ENCODE measurements around the gene MAP7. TPM values are rescaled to one million over a fixed set of nuclear protein-coding genes. Genes with fewer than 3 reads are reported as not detected.

The MAP7 gene
- total and polyA plus RNA-seq, 2 experiments from 2014 or later: 0.76 to 0.79 TPM

DNA sequence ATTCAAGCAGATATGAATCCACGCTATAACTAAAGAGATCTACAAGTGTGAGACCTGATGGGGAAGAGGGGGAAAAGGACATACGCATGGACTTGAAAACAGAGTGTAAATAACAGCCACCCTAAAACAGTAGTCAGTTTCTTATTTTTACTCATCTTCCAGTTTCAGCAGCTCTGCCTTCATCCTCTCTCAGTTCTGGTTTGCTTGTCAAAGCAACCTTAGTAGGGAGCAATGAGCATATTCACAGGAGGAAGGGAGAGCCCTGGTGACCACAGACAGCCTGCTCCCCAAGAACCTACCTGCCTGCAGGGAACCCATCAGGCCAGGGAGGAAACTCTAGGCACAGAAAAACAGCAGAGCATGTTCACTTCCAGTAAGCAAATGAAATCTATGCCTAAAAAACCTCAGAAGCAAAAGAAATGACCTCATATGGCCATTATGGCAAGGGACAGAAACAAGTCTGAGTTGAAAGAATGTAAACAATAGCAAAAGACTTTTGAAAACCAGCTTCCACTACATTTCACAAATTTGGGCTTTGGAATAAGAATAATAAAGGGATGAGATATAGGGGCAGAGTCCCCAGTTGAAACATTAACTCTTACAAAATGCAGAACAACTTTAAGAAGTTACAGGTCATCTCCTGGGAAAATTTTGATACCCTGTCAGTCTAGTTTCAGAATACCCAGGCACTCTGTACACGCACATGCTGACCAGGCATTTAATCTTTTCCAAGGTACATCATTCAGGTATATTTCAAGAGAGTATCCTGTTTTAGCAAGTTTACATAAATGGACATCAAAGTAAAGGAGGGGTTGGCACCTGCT is 139.8 kb downstream of the MAP7 start:
- Histone ChIP-seq H3K27ac (no peak overlapping the region), H3K9me3 (ENCODE audit: low read depth) (no peaks in the 10 kb centered on the region), H3K27me3 (replicated peaks; ENCODE audit: insufficient read depth) (no peaks in the 10 kb centered on the region), H3K4me3 (no peak overlapping the region), H3F3A (ENCODE audit: insufficient read depth) (peaks cover 15% of the 10 kb centered on the region; the same call in 1 of the 2 replicates), H2AFZ (peak overlapping the region; percentile 30), H3K79me2 (ENCODE audit: insufficient read depth) (no peaks in the 10 kb centered on the region), H3K36me3 (ENCODE audit: low read depth) (no peaks in the 10 kb centered on the region), H3K9ac (no peak overlapping the region), H3K4me1 (ENCODE audit: insufficient read depth) (peaks cover 25% of the 10 kb centered on the region), H4K20me1 (ENCODE audit: insufficient read depth) (no peaks in the 10 kb centered on the region), H3K9me2 (ENCODE audit: insufficient read depth) (no peaks in the 10 kb centered on the region), H3K4me2 (ENCODE audit: unreplicated experiment) (no peak overlapping the region)
- no peak for TF ChIP-seq EZH2 (IDR thresholded peaks at IDR 0.05; ENCODE audit: insufficient read depth, poor library complexity, severe bottlenecking)
- TF ChIP-seq EZH2phosphoT487 (IDR thresholded peaks at IDR 0.05; ENCODE audit: insufficient read depth, low read depth): no peak
- DNase-seq: peak; percentile 27
- 95 to 98% methylated on average over 3 of the region's 3 CpGs for WGBS, 2 experiments (ENCODE audit: low coverage in 1 of 2, low lambda C conversion rate in 2 of 2, missing lambda C conversion rate in 2 of 2)
- in situ Hi-C loops (cut with MboI): no loop called here

DNA sequence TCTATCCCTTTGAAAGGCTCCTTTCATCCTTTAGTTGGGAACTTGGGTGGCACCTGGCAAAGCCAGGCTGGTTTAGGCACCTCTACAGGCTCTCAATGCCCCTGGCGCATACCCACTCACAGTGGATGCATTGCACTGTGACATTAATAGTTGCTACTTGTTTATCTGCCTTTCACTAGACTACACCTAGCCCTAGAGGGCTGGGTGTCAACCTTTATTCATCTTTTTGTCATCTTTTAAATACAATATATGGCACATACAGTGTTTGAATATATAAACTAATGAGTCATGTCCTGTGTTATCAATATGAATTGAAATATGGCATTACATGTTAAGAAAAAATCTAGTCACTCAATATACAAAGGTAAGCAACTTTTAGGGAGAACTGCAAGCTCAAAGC is 140.6 kb downstream of the MAP7 start:
- Histone ChIP-seq H3F3A (ENCODE audit: insufficient read depth) (peaks cover 14% of the 10 kb centered on the region), H3K4me3 (no peak overlapping the region), H3K9me3 (ENCODE audit: low read depth) (no peaks in the 10 kb centered on the region), H3K36me3 (ENCODE audit: low read depth) (no peaks in the 10 kb centered on the region), H3K4me2 (ENCODE audit: unreplicated experiment) (no peak overlapping the region), H2AFZ (no peak overlapping the region; the same call in 1 of the 2 replicates), H3K9ac (no peak overlapping the region), H3K27me3 (replicated peaks; ENCODE audit: insufficient read depth) (no peaks in the 10 kb centered on the region), H3K4me1 (ENCODE audit: insufficient read depth) (peaks cover 25% of the 10 kb centered on the region), H3K79me2 (ENCODE audit: insufficient read depth) (no peaks in the 10 kb centered on the region), H3K9me2 (ENCODE audit: insufficient read depth) (no peaks in the 10 kb centered on the region), H4K20me1 (ENCODE audit: insufficient read depth) (no peaks in the 10 kb centered on the region), H3K27ac (no peak overlapping the region)
- WGBS, 2 experiments (ENCODE audit: low coverage in 1 of 2, low lambda C conversion rate in 2 of 2, missing lambda C conversion rate in 2 of 2): 96 to 100% methylated on average over 1 of the region's 1 CpG
- in situ Hi-C loops (cut with MboI): no loop called here
- no peak for TF ChIP-seq EZH2 (IDR thresholded peaks at IDR 0.05; ENCODE audit: insufficient read depth, poor library complexity, severe bottlenecking)
- TF ChIP-seq EZH2phosphoT487 (IDR thresholded peaks at IDR 0.05; ENCODE audit: insufficient read depth, low read depth): no peak
- DNase-seq: no peak

DNA sequence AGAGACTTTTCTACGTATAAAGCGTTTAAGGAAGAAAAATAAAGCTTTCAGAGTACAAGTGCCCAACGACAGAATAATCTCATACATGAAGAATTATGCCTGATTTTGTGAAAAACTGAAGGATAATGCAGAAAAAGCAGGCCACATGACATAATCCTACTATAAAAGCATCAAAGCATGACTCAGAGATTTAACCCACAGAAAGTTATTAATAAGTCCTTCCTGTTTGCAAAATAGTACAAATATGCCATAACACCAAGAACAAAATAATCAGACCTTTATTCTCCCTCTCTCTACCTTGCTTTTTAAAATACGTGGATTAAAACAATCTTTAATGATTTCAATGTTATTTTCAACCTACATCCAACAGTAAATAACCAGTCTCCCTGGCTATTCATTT is 142.0 kb downstream of the MAP7 start:
- in situ Hi-C loops (cut with MboI): no loop called here
- TF ChIP-seq EZH2 (IDR thresholded peaks at IDR 0.05; ENCODE audit: insufficient read depth, poor library complexity, severe bottlenecking) (no peak), EZH2phosphoT487 (IDR thresholded peaks at IDR 0.05; ENCODE audit: insufficient read depth, low read depth) (no peak)
- H3K9me2 ChIP-seq (ENCODE audit: insufficient read depth): no peaks in the 10 kb centered on the region
- H3K9me3 ChIP-seq (ENCODE audit: low read depth): no peaks in the 10 kb centered on the region
- WGBS, 2 experiments (ENCODE audit: low coverage in 1 of 2, low lambda C conversion rate in 2 of 2, missing lambda C conversion rate in 2 of 2): 4 to 6% methylated on average over 4 of the region's 4 CpGs
- H3K27ac ChIP-seq: peak overlapping the region; percentile 25; the same call in 1 of the 2 replicates
- peak overlapping the region; percentile 10; the same call in 1 of the 2 replicates for H3K4me3 ChIP-seq
- H3K27me3 ChIP-seq (replicated peaks; ENCODE audit: insufficient read depth): no peaks in the 10 kb centered on the region
- peak overlapping the region; percentile 51 for H3K4me2 ChIP-seq (ENCODE audit: unreplicated experiment)
- no peaks in the 10 kb centered on the region for H4K20me1 ChIP-seq (ENCODE audit: insufficient read depth)
- H3F3A ChIP-seq (ENCODE audit: insufficient read depth): peaks cover 26% of the 10 kb centered on the region
- peak overlapping the region; percentile 27 for H2AFZ ChIP-seq
- peaks cover 37% of the 10 kb centered on the region for H3K4me1 ChIP-seq (ENCODE audit: insufficient read depth)
- DNase-seq: peak; percentile 75
- H3K9ac ChIP-seq: peak overlapping the region; percentile 29; the same call in 1 of the 2 replicates
- no peaks in the 10 kb centered on the region for H3K79me2 ChIP-seq (ENCODE audit: insufficient read depth)
- H3K36me3 ChIP-seq (ENCODE audit: low read depth): no peaks in the 10 kb centered on the region

DNA sequence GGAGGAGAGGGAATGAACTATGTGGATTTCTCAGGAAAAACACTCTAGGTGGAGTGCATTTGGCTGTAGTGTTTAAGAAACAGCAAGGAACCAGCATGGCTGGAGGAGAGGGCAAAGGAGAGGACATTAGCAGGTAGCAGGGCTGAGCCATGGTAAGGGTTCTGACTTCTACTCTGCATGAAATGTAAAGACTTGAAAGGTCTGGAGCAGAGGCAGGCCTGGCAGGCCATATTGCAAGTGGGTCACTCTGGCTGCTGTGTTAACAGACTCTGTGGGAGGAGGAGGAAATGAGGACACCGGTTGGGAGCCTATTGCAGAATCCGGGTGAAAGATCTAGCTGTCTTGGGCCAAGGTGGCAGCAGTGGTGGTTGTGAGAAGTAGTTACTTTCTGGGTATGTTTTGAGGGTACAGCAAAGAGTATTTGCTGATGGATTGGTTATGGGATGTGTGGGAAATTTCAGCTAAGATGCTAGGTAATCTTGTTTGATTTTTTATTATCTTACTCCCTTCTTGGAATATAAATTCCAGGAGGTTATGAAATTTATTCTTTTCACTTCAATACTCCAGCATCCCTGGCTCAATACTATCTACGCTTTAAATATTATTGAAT is 144.7 kb downstream of the MAP7 start:
- no peak overlapping the region for H3K9ac ChIP-seq
- TF ChIP-seq EZH2phosphoT487 (IDR thresholded peaks at IDR 0.05; ENCODE audit: insufficient read depth, low read depth): no peak
- TF ChIP-seq EZH2 (IDR thresholded peaks at IDR 0.05; ENCODE audit: insufficient read depth, poor library complexity, severe bottlenecking): no peak
- no peaks in the 10 kb centered on the region for H3K9me2 ChIP-seq (ENCODE audit: insufficient read depth)
- peak; percentile 26 for DNase-seq
- H3K4me2 ChIP-seq (ENCODE audit: unreplicated experiment): no peak overlapping the region
- no peaks in the 10 kb centered on the region for H3K36me3 ChIP-seq (ENCODE audit: low read depth)
- no peaks in the 10 kb centered on the region for H3K79me2 ChIP-seq (ENCODE audit: insufficient read depth)
- H3K9me3 ChIP-seq (ENCODE audit: low read depth): no peaks in the 10 kb centered on the region
- no peak overlapping the region for H3K4me3 ChIP-seq
- peaks cover 41% of the 10 kb centered on the region for H3F3A ChIP-seq (ENCODE audit: insufficient read depth)
- in situ Hi-C loops (cut with MboI): no loop called here
- 93 to 94% methylated on average over 3 of the region's 3 CpGs for WGBS, 2 experiments (ENCODE audit: low coverage in 1 of 2, low lambda C conversion rate in 2 of 2, missing lambda C conversion rate in 2 of 2)
- H3K4me1 ChIP-seq (ENCODE audit: insufficient read depth): peaks cover 51% of the 10 kb centered on the region
- H3K27ac ChIP-seq: no peak overlapping the region
- H4K20me1 ChIP-seq (ENCODE audit: insufficient read depth): no peaks in the 10 kb centered on the region
- no peak overlapping the region for H2AFZ ChIP-seq
- H3K27me3 ChIP-seq (replicated peaks; ENCODE audit: insufficient read depth): no peaks in the 10 kb centered on the region

Data from GM23248 (cell line).